Activated gamma-delta T cell treated with Interleukin-2 at 50 U/mL for 16 hours (primary cell): ENCODE measurements around the gene DLX5.

Experiments
- DNase-seq: peaks from one replicate; pipeline ENCODE4 v3.0.0-alpha.2; 2020

The DLX5 gene

DNA sequence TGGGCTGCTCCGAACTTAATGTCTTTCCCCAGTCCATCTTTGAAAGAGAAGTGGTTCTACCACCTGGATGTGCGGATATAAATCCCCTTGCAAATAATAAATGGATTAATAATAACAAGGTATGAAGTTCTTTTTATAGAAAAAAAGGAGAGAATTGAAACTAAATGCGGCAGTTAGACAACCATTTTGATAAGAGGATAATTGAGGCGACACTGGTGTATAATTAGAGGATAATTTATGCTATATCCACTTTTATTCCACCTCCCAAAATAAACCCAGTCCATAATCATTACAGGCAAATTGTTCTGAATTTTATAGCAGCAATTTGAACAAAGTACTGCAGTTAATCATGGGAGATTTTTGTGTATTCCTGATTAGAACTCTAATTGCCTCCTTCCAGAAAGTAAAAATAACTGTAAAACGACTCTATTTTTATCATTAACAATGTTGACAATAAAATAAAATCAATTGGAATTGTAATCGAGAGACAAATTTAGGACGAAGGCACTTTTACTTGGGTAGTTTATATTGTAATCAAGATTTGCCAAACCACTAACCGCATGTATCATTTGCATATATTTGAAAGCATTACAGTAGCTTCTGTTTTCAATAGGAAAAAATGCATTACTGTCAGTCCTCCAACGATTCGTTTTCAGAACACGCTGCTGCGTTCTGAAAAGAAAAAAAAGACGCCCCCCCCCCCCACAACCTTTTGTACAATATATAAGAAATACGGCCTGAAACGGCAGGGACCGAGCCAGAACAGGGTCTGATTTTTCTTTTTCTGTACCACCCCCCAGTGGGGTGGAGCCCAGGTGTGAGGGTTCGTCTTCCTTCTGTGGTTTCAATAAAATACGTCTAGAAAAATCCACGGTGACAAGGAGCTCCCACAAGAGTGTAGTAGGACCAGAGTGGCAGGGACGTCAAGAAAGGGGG is 20.1 kb downstream of the DLX5 start:
- no peak for DNase-seq

DNA sequence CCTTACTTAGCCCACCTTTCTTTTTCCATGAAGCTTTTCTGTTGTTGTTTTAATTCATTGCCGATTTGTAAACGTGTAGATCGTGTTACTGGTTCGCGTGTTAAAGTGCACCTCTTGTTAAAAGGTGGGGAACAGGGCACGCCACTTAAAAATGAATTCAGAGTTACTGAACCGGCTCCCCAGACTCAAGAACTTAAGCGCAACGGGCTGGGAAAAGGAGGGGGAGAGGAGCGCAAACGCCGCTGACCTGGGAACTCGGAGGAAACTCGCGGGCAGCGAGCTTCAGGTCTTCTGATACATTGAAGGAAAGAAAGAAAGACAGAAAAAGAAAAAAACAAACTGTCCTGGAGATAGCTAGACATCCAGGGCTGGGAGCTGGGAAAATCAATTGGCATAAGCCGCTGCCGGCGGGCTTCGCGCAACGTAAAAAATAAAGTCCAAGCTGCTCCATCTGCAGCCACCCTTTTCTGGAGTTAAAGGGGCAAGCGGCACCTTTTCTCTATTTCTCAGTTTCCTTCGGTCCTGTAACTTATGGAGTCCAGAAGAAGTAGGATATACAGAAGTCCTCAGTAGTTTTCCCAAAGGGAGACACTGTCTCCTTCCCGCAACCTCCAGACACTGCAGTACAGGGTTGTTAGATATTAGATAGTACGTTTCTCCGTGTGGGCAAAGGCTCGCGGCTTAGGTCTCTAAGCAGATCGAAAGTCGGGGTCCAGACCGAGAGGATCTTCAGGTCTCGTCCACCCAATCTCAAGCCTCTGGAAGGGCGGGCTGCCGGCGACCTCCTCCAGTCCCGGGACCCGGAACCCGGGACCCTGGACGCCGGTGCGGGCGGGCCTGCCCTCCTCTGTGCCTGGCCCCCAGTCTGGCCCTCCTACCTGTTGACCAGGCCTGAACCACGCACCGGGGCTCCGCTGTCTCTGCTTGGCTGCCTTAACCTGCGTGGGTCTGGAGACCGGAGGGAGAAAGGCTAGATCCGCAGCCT is 21.1 kb downstream of the DLX5 start:
- no peak for DNase-seq

- DNase-seq: no peak
Measured at GRCh38 chr7:97002555-97003261, 21.9 kb downstream of the DLX5 start.

GRCh38 chr7:97001656-97002554 is 22.7 kb downstream of the DLX5 start:
- DNase-seq: no peak

DNA sequence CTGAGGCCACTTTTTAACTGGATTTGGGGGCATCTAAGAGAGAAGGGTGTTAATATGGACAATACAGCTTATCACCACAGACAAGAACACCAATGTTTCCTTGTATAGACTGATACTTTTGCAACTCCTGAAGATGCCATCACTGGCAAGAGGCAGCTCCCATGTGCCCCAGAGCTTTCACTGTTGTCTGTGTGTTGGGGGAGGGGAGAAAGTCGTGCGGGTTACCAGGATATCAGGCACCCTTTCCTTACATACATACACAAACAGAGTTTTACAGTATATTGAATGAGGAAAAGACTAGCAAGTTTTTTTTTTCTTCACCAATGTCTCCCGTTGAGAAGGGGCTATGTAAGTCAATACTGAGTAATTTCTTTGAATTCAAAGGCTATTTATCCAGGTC is 23.4 kb downstream of the DLX5 start:
- no peak for DNase-seq

- DNase-seq: no peak
Measured at GRCh38 chr7:96998744-96999143, 25.9 kb downstream of the DLX5 start.

- no peak for DNase-seq
Measured at GRCh38 chr7:96998333-96998732, 26.3 kb downstream of the DLX5 start.

DNA sequence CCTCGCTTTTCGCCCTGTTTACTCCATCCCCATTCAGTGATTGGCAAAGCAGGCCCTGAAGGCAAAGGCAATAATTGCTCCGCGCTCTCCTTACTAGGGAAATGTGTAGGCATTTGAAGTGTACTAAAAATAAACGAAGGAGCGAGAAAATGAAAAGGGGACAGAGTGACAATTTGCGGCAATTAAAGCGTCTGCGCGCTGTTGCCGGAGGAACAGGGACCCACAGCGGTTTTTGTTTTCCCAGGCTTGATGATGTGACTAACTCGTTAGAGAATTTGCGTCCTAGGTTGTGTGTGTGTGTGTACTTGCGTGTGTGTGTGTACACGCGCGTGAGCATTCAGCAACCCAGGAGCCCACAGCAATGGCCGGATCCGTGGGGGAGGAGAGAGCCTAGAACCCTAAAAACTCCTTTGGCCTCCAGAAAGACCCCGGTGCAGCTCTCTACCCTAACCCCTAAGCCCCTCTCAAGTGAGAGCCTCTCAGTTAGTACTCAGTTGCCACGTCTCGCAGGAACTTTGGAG is 27.1 kb downstream of the DLX5 start:
- no peak for DNase-seq

DNA sequence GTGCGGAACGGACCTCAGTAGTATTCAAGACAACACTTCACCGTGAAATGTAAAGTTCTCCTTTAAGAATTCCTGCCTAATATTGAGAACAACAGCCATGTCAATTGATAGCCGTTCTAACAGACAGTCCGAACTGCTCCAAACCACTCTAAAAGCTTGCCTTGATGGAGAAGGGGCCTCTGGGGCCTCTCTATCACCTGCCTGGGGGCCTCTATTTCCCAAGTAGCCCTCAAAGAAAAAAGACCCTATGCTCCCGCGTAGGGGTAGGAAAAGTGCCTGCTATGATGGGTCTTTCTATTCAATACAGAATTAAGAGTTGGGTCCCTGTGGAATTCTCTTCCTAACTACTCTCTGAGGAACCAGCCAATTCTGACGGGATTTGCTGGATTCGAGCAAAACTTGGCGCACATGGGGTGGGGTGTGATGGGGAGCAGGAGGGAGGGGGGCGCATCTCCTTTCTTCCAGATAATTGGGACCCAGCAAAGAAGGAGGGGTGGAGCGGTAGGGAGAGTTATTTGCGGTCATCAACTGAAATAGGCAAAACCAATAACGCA is 27.6 kb downstream of the DLX5 start:
- DNase-seq: no peak

DNA sequence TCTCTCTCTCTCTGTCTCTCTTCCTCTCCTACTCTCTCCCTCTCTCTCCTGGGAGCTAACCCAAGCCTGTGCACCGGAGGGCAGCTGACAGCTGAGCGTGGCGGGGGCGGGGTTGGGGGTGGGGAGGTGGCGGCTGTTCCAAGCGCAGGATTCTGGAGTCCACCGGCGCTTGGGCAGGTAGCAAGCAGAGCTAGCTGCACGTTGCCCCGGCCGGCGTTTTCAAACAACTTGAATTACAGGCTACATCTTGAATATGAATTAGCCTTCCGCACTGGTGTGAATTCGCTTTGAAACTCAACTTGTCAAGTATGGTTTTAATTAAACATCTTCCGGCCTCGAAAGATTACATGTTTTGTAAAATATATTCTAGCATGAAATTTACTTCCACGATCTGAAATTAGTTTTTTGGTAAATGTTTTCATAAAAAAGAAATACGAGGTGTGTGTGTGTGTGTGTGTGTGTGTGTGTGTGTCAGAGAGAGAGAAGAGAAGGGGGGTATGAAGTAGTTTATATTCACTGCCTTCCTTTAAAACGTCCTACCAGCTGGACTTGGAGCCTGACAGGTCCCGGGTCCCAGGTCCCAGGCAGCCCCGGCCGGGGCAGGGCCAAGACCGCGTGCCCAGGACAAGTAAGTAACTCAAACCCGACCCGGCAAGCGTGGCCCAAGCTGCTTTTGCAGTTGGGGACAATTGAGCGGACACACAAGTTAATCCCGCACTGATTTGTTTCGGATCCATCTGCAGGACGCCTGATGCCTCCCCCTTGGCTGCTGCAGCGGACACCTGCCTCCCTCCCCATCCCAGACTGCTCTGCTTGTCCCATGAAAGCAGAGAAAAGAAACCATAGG is 28.3 kb downstream of the DLX5 start:
- DNase-seq: no peak

DNA sequence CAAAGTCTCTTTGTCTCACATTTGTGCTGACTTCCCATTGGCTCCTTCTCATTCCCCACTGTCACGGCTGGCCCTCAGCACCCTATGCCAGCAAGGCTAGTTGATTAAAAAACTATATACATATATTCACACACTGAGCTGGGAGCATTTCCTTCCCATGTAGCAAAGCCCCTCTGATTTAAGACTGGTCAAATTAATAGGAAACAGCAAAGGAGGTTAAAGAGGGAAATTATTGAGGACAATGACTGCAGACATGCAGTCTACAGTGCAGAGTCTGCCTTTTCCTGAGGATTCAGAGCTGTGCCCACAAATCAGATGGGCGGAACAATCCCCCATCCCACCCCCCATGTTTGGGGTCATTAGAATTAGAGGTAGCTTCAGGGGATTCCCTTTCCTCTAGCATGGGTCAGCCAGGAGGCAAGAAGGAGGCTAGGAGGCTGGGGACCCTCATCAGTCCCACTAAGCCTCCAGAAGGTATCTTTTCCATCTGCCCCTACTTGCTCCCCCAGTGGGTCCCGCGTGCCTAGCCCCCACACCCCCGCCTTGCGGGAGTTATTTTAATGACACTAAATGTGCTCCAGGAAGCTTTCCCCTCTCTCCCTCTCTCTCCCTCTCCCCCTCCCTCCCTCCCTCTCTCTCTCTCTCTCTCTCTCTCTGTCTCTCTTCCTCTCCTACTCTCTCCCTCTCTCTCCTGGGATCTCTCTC is 29.1 kb downstream of the DLX5 start:
- DNase-seq: no peak

DNA sequence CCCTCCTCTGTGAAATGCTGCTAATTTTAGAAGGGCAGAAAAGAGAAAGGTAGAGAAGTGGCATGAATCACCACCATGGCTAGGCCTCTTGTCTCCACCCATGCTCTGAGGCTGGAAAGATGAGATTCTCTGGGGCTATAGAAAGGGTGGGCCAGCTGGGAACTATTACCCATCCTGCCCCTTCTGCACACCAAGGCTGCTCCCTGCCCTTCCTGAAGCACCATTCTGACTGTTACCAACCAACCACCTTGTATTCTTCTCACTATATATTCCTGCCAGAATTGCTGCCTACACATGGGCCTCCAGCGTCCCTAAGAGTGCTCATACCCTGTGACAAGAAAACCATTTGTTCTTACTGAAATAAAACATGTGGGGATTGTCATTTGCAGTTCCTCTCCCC is 30.7 kb downstream of the DLX5 start:
- DNase-seq: no peak

DNA sequence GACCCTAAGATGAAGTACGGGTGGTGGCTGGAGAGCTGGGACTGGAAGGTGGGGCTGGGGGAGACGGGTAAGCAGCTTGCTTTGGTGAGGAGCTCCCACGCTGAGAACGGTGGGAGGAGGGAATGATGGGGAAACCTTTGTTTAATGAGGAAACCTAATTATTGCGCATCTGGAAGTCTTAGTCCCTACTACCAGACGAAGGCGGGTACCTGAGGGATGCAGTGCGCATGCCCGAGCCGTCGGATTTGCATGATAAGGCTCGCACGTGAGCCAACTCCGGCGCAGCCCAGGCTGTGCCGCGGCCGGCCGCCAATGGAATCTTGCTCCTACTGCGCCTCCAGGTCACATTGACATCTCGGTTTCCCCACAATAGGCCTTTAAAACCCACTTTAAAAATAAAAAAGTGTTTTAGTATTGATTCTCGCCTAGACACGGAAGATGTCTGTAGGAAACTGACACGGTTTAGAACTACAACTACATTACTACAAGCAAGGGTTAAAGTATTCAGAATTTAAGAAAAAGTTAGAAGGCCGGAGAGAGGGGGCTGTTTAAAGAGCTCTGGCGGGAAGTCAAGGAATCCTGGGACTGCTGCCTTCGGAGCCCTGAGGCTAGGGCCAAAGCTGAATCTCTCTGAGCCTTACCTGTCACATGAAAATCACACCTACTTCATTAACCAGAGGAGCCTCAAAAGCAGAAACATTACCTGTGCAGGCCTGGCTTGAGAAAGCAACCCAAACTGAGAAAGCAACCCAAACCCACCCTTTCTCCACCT is 31.4 kb downstream of the DLX5 start:
- no peak for DNase-seq

DNA sequence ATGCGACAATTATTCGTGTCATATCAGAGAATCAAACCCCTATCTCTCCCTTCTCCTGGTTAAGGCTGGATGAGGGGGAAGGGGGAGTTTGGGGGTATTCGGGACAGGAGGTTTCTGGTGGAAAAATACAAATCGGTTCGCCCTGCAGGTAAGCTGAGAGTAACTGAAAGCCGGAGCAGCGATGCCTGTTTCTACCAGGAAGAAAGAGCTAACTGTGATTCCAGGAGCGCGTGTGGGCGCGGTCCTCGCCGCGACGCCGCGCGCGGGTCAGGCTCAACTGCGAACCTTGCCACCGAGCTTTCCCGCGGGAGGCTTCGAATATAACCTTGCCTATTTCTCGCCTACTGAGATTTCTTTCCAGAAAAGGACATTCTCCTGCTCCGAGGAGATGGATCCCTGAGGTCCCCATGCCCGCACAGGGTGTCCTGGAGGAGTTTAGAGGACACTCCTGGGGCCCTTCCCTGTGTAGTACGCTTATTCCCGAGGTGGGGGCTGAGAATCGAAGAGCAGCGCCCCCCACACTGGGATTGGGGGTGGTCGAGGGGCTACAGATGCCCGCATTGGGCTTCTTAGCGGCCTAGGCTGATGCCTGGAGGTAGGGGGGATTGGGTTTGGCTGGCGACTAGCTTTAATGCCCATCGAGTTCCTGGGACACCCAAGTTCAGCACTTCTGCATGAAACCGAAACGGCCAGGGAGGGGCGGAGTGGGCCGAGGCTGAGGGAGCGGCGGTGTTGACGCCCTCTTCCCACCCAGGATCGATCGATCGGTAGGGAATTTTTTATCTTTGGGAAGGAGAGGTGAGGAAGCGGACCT is 32.2 kb downstream of the DLX5 start:
- DNase-seq: no peak

DNA sequence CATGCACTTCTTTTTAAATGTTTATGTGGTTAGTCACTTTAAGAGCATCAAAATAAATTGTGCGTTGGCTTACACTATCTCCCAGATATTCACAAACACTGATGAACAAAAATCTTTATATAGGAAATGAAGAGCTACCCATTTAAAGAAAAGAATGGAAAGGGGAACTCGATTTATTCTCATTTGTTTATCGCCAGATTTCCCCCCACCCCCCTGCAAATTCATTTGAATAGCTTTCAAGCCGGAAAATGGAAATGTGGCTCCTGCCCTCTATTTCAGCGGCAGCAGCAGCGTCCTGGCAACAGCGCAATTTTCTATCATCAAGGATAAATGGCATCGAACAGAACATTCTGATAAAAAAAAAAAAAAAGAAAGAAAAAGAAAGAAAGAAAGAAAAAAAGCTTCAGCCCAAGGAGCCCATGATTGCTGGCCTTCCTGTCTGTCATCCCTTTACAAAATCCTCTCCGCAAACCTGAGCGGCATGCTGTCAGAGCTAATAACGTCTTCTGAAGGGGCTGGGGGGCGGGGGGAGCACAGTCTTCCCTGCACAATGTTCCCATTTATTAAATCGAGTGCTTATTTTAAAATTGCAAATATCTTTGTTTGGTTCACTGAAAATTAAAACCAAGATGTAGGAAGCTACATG is 33.0 kb downstream of the DLX5 start:
- no peak for DNase-seq

DNA sequence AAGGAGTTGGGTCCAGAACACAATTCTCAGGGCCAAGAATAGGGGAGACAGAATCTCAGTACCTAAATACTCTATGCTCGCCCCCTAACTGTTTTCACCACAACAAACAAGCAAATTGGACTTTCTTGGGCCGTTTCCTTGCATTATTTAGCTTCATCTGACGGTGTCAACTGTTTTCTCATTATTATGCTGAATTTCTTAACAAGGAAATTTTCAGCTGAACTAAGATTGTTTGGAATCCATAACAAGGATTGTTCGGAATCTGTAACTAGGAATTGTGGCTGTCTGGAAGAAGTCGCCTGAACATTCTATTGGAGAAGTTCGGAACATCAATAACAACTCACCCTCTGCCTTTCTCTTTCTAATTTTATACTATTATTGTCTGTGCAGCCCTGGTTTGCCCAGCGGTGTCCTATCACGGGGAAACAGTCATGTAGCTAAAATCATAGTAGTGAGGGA is 34.7 kb downstream of the DLX5 start:
- DNase-seq: no peak

GRCh38 chr7:96989241-96989858 is 35.3 kb downstream of the DLX5 start:
- no peak for DNase-seq
